ENCODE results near the gene LIPE.
A peak's percentile ranks its signal among the peaks of the same experiment; 100 is the strongest.

Gene LIPE

GRCh38 chr19:42442833-42443232 lies 15.6 kb upstream of the LIPE start, which contains the start of gene CXCL17:
CXCL17 (minus strand) TSS chr19:42442946; CDS start chr19:42442832, 114 bp downstream.
- Histone ChIP-seq H3K4me2 (ENCODE audit: low read depth, low read length, poor library complexity, severe bottlenecking) (peak within 1 kb of the TSS; percentile 66), H3K9ac (ENCODE audit: low read depth, low read length, poor library complexity, severe bottlenecking) (peak within 1 kb of the TSS; percentile 43), H3K4me1 (ENCODE audit: insufficient read depth, low read length, poor library complexity, severe bottlenecking) (peaks cover 22% of the 10 kb centered on the region)

GRCh38 chr19:42441049-42441445 lies 13.9 kb upstream of the LIPE start:
- peak overlapping the region; percentile 43 for H3K9ac ChIP-seq (ENCODE audit: low read depth, low read length, poor library complexity, severe bottlenecking)
- peak overlapping the region; percentile 66 for H3K4me2 ChIP-seq (ENCODE audit: low read depth, low read length, poor library complexity, severe bottlenecking)
- H3K79me2 ChIP-seq (ENCODE audit: insufficient read depth, low read length), result no peaks in the 10 kb centered on the region
- TF ChIP-seq EZH2phosphoT487 (IDR thresholded peaks at IDR 0.05; ENCODE audit: borderline replicate concordance), result no peak
- no peak for TF ChIP-seq CTCF (conservative IDR thresholded peaks at IDR 0.05; ENCODE audit: low read length)
- H3K9me2 ChIP-seq (replicated peaks; ENCODE audit: low read depth, low read length), result no peaks in the 10 kb centered on the region
- peaks cover 22% of the 10 kb centered on the region for H3K4me1 ChIP-seq (ENCODE audit: insufficient read depth, low read length, poor library complexity, severe bottlenecking)
- H3K27me3 ChIP-seq (ENCODE audit: insufficient read depth, low read length, poor library complexity, severe bottlenecking), result no peaks in the 10 kb centered on the region
- no peak overlapping the region for H2AFZ ChIP-seq (ENCODE audit: low read length)
- no peaks in the 10 kb centered on the region for H3F3A ChIP-seq (ENCODE audit: low read depth)
- no peaks in the 10 kb centered on the region for H3K36me3 ChIP-seq (ENCODE audit: insufficient read depth, low read length)
- no peaks in the 10 kb centered on the region for H3K9me3 ChIP-seq (ENCODE audit: insufficient read depth, low read depth, low read length)
- no peaks in the 10 kb centered on the region for H4K20me1 ChIP-seq (ENCODE audit: insufficient read depth, low read length, poor library complexity, severe bottlenecking)
- H3K4me3 ChIP-seq (ENCODE audit: low read length, poor library complexity, severe bottlenecking), result peak overlapping the region; percentile 45

More at GRCh38 chr19:42442833-42443232, 15.6 kb upstream of the LIPE start, which contains the start of gene CXCL17:
- Histone ChIP-seq H4K20me1 (ENCODE audit: insufficient read depth, low read length, poor library complexity, severe bottlenecking) (no peaks in the 10 kb centered on the region), H3K79me2 (ENCODE audit: insufficient read depth, low read length) (no peaks in the 10 kb centered on the region), H3K27me3 (ENCODE audit: insufficient read depth, low read length, poor library complexity, severe bottlenecking) (no peaks in the 10 kb centered on the region), H2AFZ (ENCODE audit: low read length) (no peak within 1 kb of the TSS), H3F3A (ENCODE audit: low read depth) (no peaks in the 10 kb centered on the region), H3K9me3 (ENCODE audit: insufficient read depth, low read depth, low read length) (no peaks in the 10 kb centered on the region), H3K36me3 (ENCODE audit: insufficient read depth, low read length) (no peaks in the 10 kb centered on the region), H3K9me2 (replicated peaks; ENCODE audit: low read depth, low read length) (no peaks in the 10 kb centered on the region), H3K4me3 (ENCODE audit: low read length, poor library complexity, severe bottlenecking) (no peak within 1 kb of the TSS)
- no peak for TF ChIP-seq EZH2phosphoT487 (IDR thresholded peaks at IDR 0.05; ENCODE audit: borderline replicate concordance)
- no peak for TF ChIP-seq CTCF (conservative IDR thresholded peaks at IDR 0.05; ENCODE audit: low read length)

- H3K4me3 ChIP-seq (ENCODE audit: low read length, poor library complexity, severe bottlenecking), result peak overlapping the region; percentile 45
- H3K27me3 ChIP-seq (ENCODE audit: insufficient read depth, low read length, poor library complexity, severe bottlenecking), result no peaks in the 10 kb centered on the region
- H3F3A ChIP-seq (ENCODE audit: low read depth), result no peaks in the 10 kb centered on the region
- H3K9me3 ChIP-seq (ENCODE audit: insufficient read depth, low read depth, low read length), result no peaks in the 10 kb centered on the region
- peak overlapping the region; percentile 43 for H3K9ac ChIP-seq (ENCODE audit: low read depth, low read length, poor library complexity, severe bottlenecking)
- H2AFZ ChIP-seq (ENCODE audit: low read length), result no peak overlapping the region; the same call in 1 of the 2 replicates
- TF ChIP-seq CTCF (conservative IDR thresholded peaks at IDR 0.05; ENCODE audit: low read length) (peak; percentile 97), EZH2phosphoT487 (IDR thresholded peaks at IDR 0.05; ENCODE audit: borderline replicate concordance) (no peak)
- H3K4me1 ChIP-seq (ENCODE audit: insufficient read depth, low read length, poor library complexity, severe bottlenecking), result peaks cover 22% of the 10 kb centered on the region
- peak overlapping the region; percentile 66 for H3K4me2 ChIP-seq (ENCODE audit: low read depth, low read length, poor library complexity, severe bottlenecking)
- H3K36me3 ChIP-seq (ENCODE audit: insufficient read depth, low read length), result no peaks in the 10 kb centered on the region
- H3K9me2 ChIP-seq (replicated peaks; ENCODE audit: low read depth, low read length), result no peaks in the 10 kb centered on the region
- no peaks in the 10 kb centered on the region for H4K20me1 ChIP-seq (ENCODE audit: insufficient read depth, low read length, poor library complexity, severe bottlenecking)
- no peaks in the 10 kb centered on the region for H3K79me2 ChIP-seq (ENCODE audit: insufficient read depth, low read length)
Observed at GRCh38 chr19:42440357-42441048, 13.3 kb upstream of the LIPE start.
